IMR-90 (cell line): ENCODE measurements around the gene NUP210. TPM values are rescaled to one million over a fixed set of nuclear protein-coding genes. Genes with fewer than 3 reads are reported as not detected.

ENCODE experiments used
- ATAC-seq: fragments of 200-7000 bp; cut with Tn5 transposase; 2 replicates; pipeline ENCODE4 v1.9.1; 2020; ENCODE audit warnings: low read depth, mild to moderate bottlenecking, moderate library complexity
- BruUV-seq: library from RNA; stranded (reverse); fragments of 400-500 nt; replicated peaks from 2 replicates; lab custom pipeline; 2021; lab: Mats Ljungman, UMichigan
- CTCF ChIA-PET: fragments of 300-600 bp; formaldehyde crosslinking; extraction: SDS; loops from one replicate; lab custom pipeline; 2021; ENCODE audit warnings: antibody characterized with exemption; lab: Yijun Ruan, JAX
- POLR2A ChIA-PET: fragments of 300-600 bp; sonication (Branson Sonifier 250); formaldehyde crosslinking; loops from one replicate; lab custom pipeline; 2022; ENCODE audit warnings: antibody characterized with exemption; ENCODE audit not compliant: unreplicated experiment; lab: Charles Lee
- DNase-seq: peaks from one replicate; pipeline ENCODE4 v3.0.0; 2013
- H2AFZ ChIP-seq: replicated peaks from 2 replicates; pipeline ENCODE3; 2013; ENCODE audit warnings: low read length, mild to moderate bottlenecking; ENCODE audit not compliant: poor library complexity
- H2AK5ac ChIP-seq: 2 replicates; pipeline ENCODE4 v1.6.1; 2013; ENCODE audit warnings: low read depth, low read length, inconsistent platforms
- H2AK9ac ChIP-seq: replicated peaks from 2 replicates; pipeline ENCODE3; 2013; ENCODE audit warnings: mild to moderate bottlenecking, low read depth, low read length, moderate library complexity; ENCODE audit not compliant: poor library complexity
- H2BK120ac ChIP-seq: 2 replicates; pipeline ENCODE4 v1.6.1; 2013; ENCODE audit warnings: low read depth, low read length, inconsistent platforms
- H2BK15ac ChIP-seq: 3 replicates; pipeline ENCODE4 v1.6.1; 2013; ENCODE audit warnings: low read depth, low read length, inconsistent platforms
- H2BK20ac ChIP-seq: 2 replicates; pipeline ENCODE4 v1.6.1; 2013; ENCODE audit warnings: low read depth, mild to moderate bottlenecking, inconsistent platforms, low read length, moderate library complexity
- H2BK5ac ChIP-seq: 2 replicates; pipeline ENCODE4 v1.6.1; 2013; ENCODE audit warnings: mild to moderate bottlenecking, low read depth, low read length, inconsistent platforms; ENCODE audit not compliant: poor library complexity, severe bottlenecking
- H3K14ac ChIP-seq: replicated peaks from 2 replicates; pipeline ENCODE4 v1.6.1; 2013; ENCODE audit warnings: low read depth, low read length, inconsistent platforms
- H3K18ac ChIP-seq: 2 replicates; pipeline ENCODE4 v1.6.1; 2013; ENCODE audit warnings: low read depth, low read length, control low read depth
- H3K23ac ChIP-seq: 2 replicates; pipeline ENCODE4 v1.6.1; 2013; ENCODE audit warnings: low read depth, low read length, inconsistent platforms
- H3K27ac ChIP-seq: 2 replicates; pipeline ENCODE4 v1.5.1; 2013; ENCODE audit warnings: mild to moderate bottlenecking, control low read depth, low read length; ENCODE audit not compliant: insufficient read depth
- H3K27me3 ChIP-seq: 2 replicates; pipeline ENCODE4 v1.6.1; 2013; ENCODE audit warnings: low read length; ENCODE audit not compliant: control insufficient read depth, insufficient read depth
- H3K36me3 ChIP-seq: 2 replicates; pipeline ENCODE4 v1.6.1; 2013; ENCODE audit warnings: low read length, mixed read lengths; ENCODE audit not compliant: control insufficient read depth, insufficient read depth
- H3K4ac ChIP-seq: 2 replicates; pipeline ENCODE4 v1.6.1; 2013; ENCODE audit warnings: low read depth, low read length, inconsistent platforms
- H3K4me1 ChIP-seq: 2 replicates; pipeline ENCODE4 v1.6.1; 2013; ENCODE audit warnings: low read length, mixed read lengths; ENCODE audit not compliant: control insufficient read depth, insufficient read depth
- H3K4me2 ChIP-seq: 2 replicates; pipeline ENCODE4 v1.6.1; 2013; ENCODE audit warnings: low read depth, mild to moderate bottlenecking, control low read depth, low read length, moderate library complexity
- H3K4me3 ChIP-seq: 2 replicates; pipeline ENCODE4 v1.5.1; 2013; ENCODE audit warnings: low read depth, mild to moderate bottlenecking, control low read depth, low read length, moderate library complexity; ENCODE audit not compliant: insufficient read depth
- H3K56ac ChIP-seq: 2 replicates; pipeline ENCODE4 v1.6.1; 2013; ENCODE audit warnings: low read length, inconsistent platforms; ENCODE audit not compliant: insufficient read depth; ENCODE audit errors: extremely low read depth
- H3K79me1 ChIP-seq, 2 experiments: 2 replicates each; pipeline ENCODE4 v1.6.1; 2013; ENCODE audit warnings: low read length in 2 of 2, inconsistent platforms in 1 of 2, low read depth in 1 of 2
- H3K9ac ChIP-seq: 2 replicates; pipeline ENCODE4 v1.6.1; 2013; ENCODE audit warnings: low read depth, low read length, control low read depth
- H3K9me1 ChIP-seq: 2 replicates; pipeline ENCODE4 v1.6.1; 2013; ENCODE audit warnings: low read length, inconsistent platforms; ENCODE audit not compliant: insufficient read depth
- H3K9me3 ChIP-seq: 2 replicates; pipeline ENCODE4 v1.6.1; 2013; ENCODE audit warnings: low read length; ENCODE audit not compliant: control insufficient read depth, insufficient read depth
- H4K20me1 ChIP-seq: 2 replicates; pipeline ENCODE4 v1.6.1; 2013; ENCODE audit warnings: low read length, inconsistent platforms; ENCODE audit not compliant: insufficient read depth
- H4K5ac ChIP-seq: 2 replicates; pipeline ENCODE4 v1.6.1; 2013; ENCODE audit warnings: mild to moderate bottlenecking, low read depth, low read length, control low read depth
- H4K8ac ChIP-seq, 2 experiments: 2 replicates each; pipeline ENCODE4 v1.6.1; 2013; ENCODE audit warnings: low read depth in 2 of 2, low read length in 2 of 2, control low read depth in 1 of 2, inconsistent platforms in 1 of 2
- H4K91ac ChIP-seq: 2 replicates; pipeline ENCODE4 v1.6.1; 2013; ENCODE audit warnings: low read depth, low read length, inconsistent platforms; ENCODE audit not compliant: insufficient read depth
- BHLHE40 ChIP-seq: fragments of 150-350 bp; IDR thresholded peaks from 2 replicates; pipeline ENCODE4 v1.6.1; 2016; ENCODE audit warnings: mild to moderate bottlenecking, low read depth, low read length
- CEBPB ChIP-seq: IDR thresholded peaks from 2 replicates; pipeline ENCODE4 v1.6.1; 2012; ENCODE audit warnings: low read depth, low read length, improper control_type of control experiment
- CHD1 ChIP-seq: IDR thresholded peaks from 2 replicates; pipeline ENCODE4 v1.6.1; 2012; ENCODE audit warnings: low read depth, low read length, improper control_type of control experiment
- FOS ChIP-seq: fragments of 150-350 bp; IDR thresholded peaks from 2 replicates; pipeline ENCODE4 v1.6.1; 2016; ENCODE audit warnings: low read depth, low read length
- MAFK ChIP-seq: IDR thresholded peaks from 2 replicates; pipeline ENCODE4 v1.6.1; 2012; ENCODE audit warnings: low read depth, low read length, improper control_type of control experiment
- MAZ ChIP-seq: IDR thresholded peaks from 2 replicates; pipeline ENCODE4 v1.6.1; 2012; ENCODE audit warnings: low read depth, mild to moderate bottlenecking, low read length, improper control_type of control experiment, moderate library complexity, borderline replicate concordance
- MXI1 ChIP-seq: IDR thresholded peaks from 2 replicates; pipeline ENCODE4 v1.6.1; 2012; ENCODE audit warnings: low read depth, mild to moderate bottlenecking, low read length, moderate library complexity, borderline replicate concordance
- NFE2L2 ChIP-seq: fragments of 150-350 bp; IDR thresholded peaks from 2 replicates; pipeline ENCODE4 v1.6.1; 2016; ENCODE audit warnings: low read depth, mild to moderate bottlenecking, low read length
- POLR2A ChIP-seq: IDR thresholded peaks from 2 replicates; pipeline ENCODE4 v1.6.1; 2012; ENCODE audit warnings: mild to moderate bottlenecking, low read depth, low read length
- RAD21 ChIP-seq: IDR thresholded peaks from 2 replicates; pipeline ENCODE4 v1.6.1; 2012; ENCODE audit warnings: low read length, improper control_type of control experiment
- RCOR1 ChIP-seq: IDR thresholded peaks from 2 replicates; pipeline ENCODE4 v1.6.1; 2012; ENCODE audit warnings: mild to moderate bottlenecking, low read length, improper control_type of control experiment; ENCODE audit not compliant: insufficient replicate concordance
- RFX5 ChIP-seq: IDR thresholded peaks from 2 replicates; pipeline ENCODE4 v1.8.0; 2012; ENCODE audit warnings: low read depth, mild to moderate bottlenecking, low read length, moderate library complexity
- SMC3 ChIP-seq: fragments of 150-350 bp; IDR thresholded peaks from 2 replicates; pipeline ENCODE4 v1.6.1; 2016; ENCODE audit warnings: low read depth, mild to moderate bottlenecking, antibody characterized with exemption, low read length, moderate library complexity
- WGBS, 2 experiments: methylation state at CpG; one replicate each; pipeline versions ENCODE4 v1.1.5 to v1.1.7; 2013; ENCODE audit warnings: missing lambda C conversion rate in 2 of 2; ENCODE audit not compliant: insufficient read length in 1 of 2; ENCODE audit errors: extremely low coverage in 2 of 2; 5-methylcytosine and 5-hydroxymethylcytosine counted together
- dilution Hi-C: fragments of 300-500 bp; cut with HindIII; formaldehyde crosslinking; loops from one replicate; pipeline ENCODE4 v1.14.3; 2018; ENCODE audit warnings: low sequenced_read_pairs; ENCODE audit not compliant: unreplicated experiment
- in situ Hi-C: fragments of 300-500 bp; cut with MboI; formaldehyde crosslinking; loops from 3 replicates; pipeline ENCODE4 v1.14.3; 2019; ENCODE audit warnings: low sequenced_read_pairs, inconsistent platforms, mixed read lengths
- intact Hi-C: fragments of 100-400 bp; cut with micrococcal nuclease; formaldehyde crosslinking; loops from 2 replicates; pipeline ENCODE4 v1.10.0; 2022
- polyA plus RNA-seq, 3 experiments: library from polyadenylated mRNA; depleted of rRNA; stranded (reverse); fragments of >200 nt; gene quantifications; 2 replicates each; pipeline ENCODE4 v1.2.3, GENCODE V29; 2012; ENCODE audit warnings: low replicate concordance in 1 of 3
- total RNA-seq: library from RNA; depleted of rRNA; stranded (reverse); fragments of >200 nt; gene quantifications from 2 replicates; pipeline ENCODE4 v1.2.3, GENCODE V29; 2012
- TF ChIP-seq, protein P1 (sequence below): fragments of 150-350 bp; IDR thresholded peaks from 2 replicates; pipeline ENCODE4 v1.6.1; 2016; ENCODE audit warnings: low read depth, mild to moderate bottlenecking, low read length, moderate library complexity, borderline replicate concordance
- TF ChIP-seq, protein P2 (sequence below): fragments of 150-350 bp; IDR thresholded peaks from 2 replicates; pipeline ENCODE4 v1.6.1; 2017; ENCODE audit warnings: mild to moderate bottlenecking, antibody characterized with exemption, low read length, low read depth
- TF ChIP-seq, protein P3 (sequence below): conservative IDR thresholded peaks from 2 replicates; pipeline ENCODE4 v1.5.1; 2012; ENCODE audit warnings: mild to moderate bottlenecking, low read depth, low read length, improper control_type of control experiment

Gene NUP210
- total and polyA plus RNA-seq, 2 of the 4 experiments (the other 2 are of a cell fraction) = under 0.01 to 0.03 TPM

DNA sequence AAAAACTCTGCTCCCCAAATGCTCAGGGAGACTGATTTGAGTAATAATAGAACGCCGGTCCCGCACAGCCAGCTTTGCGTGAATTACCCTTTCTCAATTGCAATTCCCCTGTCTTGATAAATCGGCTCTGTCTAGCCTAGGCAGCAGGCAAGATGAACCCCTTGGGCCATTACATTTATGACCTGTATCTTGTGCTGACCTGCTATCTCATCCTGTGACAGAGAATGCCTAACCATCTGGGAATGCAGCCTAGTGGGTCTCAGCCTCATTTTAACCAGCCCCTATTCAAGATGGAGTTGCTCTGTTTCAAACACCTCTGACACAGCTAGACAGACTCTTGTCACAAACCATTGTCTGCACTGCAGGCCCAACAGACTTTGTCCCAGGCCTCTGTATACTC, 13.8 kb upstream of the NUP210 start:
- POLR2A ChIA-PET = no interaction called here
- dilution Hi-C loops (no loop called here), intact Hi-C loops (no loop called here), in situ Hi-C loops (no loop called here)
- H4K20me1 ChIP-seq = no peaks in the 10 kb centered on the region
- no peak overlapping the region for H2BK5ac ChIP-seq
- H2BK20ac ChIP-seq = no peak overlapping the region
- H3K18ac ChIP-seq = no peak overlapping the region
- H4K91ac ChIP-seq = no peak overlapping the region
- H3K56ac ChIP-seq = no peak overlapping the region
- no peak overlapping the region for H3K23ac ChIP-seq
- H2AK5ac ChIP-seq = no peak overlapping the region
- WGBS, 2 experiments = no CpG with 5 or more reads among the region's 5 CpGs
- H3K9me3 ChIP-seq = no peaks in the 10 kb centered on the region
- CTCF ChIA-PET = no interaction called here
- H3K9ac ChIP-seq = no peak overlapping the region
- H3K4me2 ChIP-seq = no peak overlapping the region
- H2AK9ac ChIP-seq = no peak overlapping the region
- no peaks in the 10 kb centered on the region for H3K79me1 ChIP-seq
- no peaks in the 10 kb centered on the region for H3K9me1 ChIP-seq
- H3K4ac ChIP-seq = no peak overlapping the region
- no peaks in the 10 kb centered on the region for H3K36me3 ChIP-seq
- BruUV-seq = no TSS peak
- H3K4me1 ChIP-seq = no peaks in the 10 kb centered on the region
- no peak overlapping the region for H3K27ac ChIP-seq
- ATAC-seq = no peak
- no peak overlapping the region for H3K14ac ChIP-seq
- H3K4me3 ChIP-seq = no peak overlapping the region
- no peak overlapping the region for H4K8ac ChIP-seq
- TF ChIP-seq MAFK (no peak), CHD1 (no peak), RAD21 (no peak), RCOR1 (no peak), MXI1 (no peak), BHLHE40 (no peak), MAZ (no peak), RFX5 (no peak), POLR2A (no peak), NFE2L2 (no peak), CEBPB (no peak), FOS (no peak), SMC3 (no peak)
- TF ChIP-seq, protein P1, sequence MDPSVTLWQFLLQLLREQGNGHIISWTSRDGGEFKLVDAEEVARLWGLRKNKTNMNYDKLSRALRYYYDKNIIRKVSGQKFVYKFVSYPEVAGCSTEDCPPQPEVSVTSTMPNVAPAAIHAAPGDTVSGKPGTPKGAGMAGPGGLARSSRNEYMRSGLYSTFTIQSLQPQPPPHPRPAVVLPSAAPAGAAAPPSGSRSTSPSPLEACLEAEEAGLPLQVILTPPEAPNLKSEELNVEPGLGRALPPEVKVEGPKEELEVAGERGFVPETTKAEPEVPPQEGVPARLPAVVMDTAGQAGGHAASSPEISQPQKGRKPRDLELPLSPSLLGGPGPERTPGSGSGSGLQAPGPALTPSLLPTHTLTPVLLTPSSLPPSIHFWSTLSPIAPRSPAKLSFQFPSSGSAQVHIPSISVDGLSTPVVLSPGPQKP = no peak
- TF ChIP-seq, protein P2, sequence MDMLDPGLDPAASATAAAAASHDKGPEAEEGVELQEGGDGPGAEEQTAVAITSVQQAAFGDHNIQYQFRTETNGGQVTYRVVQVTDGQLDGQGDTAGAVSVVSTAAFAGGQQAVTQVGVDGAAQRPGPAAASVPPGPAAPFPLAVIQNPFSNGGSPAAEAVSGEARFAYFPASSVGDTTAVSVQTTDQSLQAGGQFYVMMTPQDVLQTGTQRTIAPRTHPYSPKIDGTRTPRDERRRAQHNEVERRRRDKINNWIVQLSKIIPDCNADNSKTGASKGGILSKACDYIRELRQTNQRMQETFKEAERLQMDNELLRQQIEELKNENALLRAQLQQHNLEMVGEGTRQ = no peak
- TF ChIP-seq, protein P3, sequence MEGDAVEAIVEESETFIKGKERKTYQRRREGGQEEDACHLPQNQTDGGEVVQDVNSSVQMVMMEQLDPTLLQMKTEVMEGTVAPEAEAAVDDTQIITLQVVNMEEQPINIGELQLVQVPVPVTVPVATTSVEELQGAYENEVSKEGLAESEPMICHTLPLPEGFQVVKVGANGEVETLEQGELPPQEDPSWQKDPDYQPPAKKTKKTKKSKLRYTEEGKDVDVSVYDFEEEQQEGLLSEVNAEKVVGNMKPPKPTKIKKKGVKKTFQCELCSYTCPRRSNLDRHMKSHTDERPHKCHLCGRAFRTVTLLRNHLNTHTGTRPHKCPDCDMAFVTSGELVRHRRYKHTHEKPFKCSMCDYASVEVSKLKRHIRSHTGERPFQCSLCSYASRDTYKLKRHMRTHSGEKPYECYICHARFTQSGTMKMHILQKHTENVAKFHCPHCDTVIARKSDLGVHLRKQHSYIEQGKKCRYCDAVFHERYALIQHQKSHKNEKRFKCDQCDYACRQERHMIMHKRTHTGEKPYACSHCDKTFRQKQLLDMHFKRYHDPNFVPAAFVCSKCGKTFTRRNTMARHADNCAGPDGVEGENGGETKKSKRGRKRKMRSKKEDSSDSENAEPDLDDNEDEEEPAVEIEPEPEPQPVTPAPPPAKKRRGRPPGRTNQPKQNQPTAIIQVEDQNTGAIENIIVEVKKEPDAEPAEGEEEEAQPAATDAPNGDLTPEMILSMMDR = no peak
- no peak overlapping the region for H2AFZ ChIP-seq
- H2BK120ac ChIP-seq = no peak overlapping the region
- no peak overlapping the region for H4K5ac ChIP-seq
- DNase-seq = no peak
- peaks cover 2% of the 10 kb centered on the region; the same call in 1 of the 2 replicates for H3K27me3 ChIP-seq
- H2BK15ac ChIP-seq = no peak overlapping the region
